HepG2 (cell line): ENCODE measurements around the gene HOXB6.

Experiments
- EZH2 ChIP-seq: conservative IDR thresholded peaks from 2 replicates; pipeline ENCODE4 v1.6.1; 2012; ENCODE audit warnings: mild to moderate bottlenecking, low read depth, low read length, moderate library complexity
- HDAC6 ChIP-seq: fragments of 200-600 bp; sonication (generic); IDR thresholded peaks from 2 replicates; pipeline ENCODE4 v1.7.0; 2017; ENCODE audit warnings: mild to moderate bottlenecking, antibody characterized with exemption, low read length, low read depth
- KDM1A ChIP-seq: IDR thresholded peaks from 2 replicates; pipeline ENCODE4 v1.6.1; 2016; ENCODE audit warnings: missing compliant biosample characterization
- MAZ ChIP-seq, 2 experiments: sonication (generic) in 1 of 2; formaldehyde crosslinking in 1 of 2; IDR thresholded peaks; 2 replicates each; pipeline versions ENCODE4 v1.5.0 to v1.6.1; 2012 to 2020; ENCODE audit warnings: low read depth in 2 of 2, mild to moderate bottlenecking in 2 of 2, borderline replicate concordance in 1 of 2, improper control_type of control experiment in 1 of 2, low read length in 1 of 2, missing genetic modification reagents in 1 of 2, moderate library complexity in 1 of 2
- POLR2AphosphoS5 ChIP-seq: IDR thresholded peaks from 2 replicates; pipeline ENCODE4 v1.6.1; 2012; ENCODE audit warnings: low read depth, low read length
- SYNCRIP ChIP-seq: fragments of 200-400 bp; formaldehyde crosslinking; IDR thresholded peaks from 2 replicates; pipeline ENCODE4 v1.6.1; 2018; ENCODE audit warnings: mild to moderate bottlenecking, low read depth, low read length; ENCODE audit not compliant: insufficient read depth
- TBP ChIP-seq: sonication (generic); formaldehyde crosslinking; IDR thresholded peaks from 2 replicates; pipeline ENCODE4 v1.5.0; 2020; ENCODE audit warnings: missing genetic modification reagents
- TEF ChIP-seq: sonication (generic); formaldehyde crosslinking; IDR thresholded peaks from 2 replicates; pipeline ENCODE4 v1.5.0; 2020; ENCODE audit warnings: missing genetic modification reagents
- UBTF ChIP-seq: sonication (generic); formaldehyde crosslinking; IDR thresholded peaks from 2 replicates; pipeline ENCODE4 v1.4.0; 2020; ENCODE audit warnings: mild to moderate bottlenecking, missing genetic modification reagents
- USF2 ChIP-seq, 2 experiments: sonication (generic) in 1 of 2; formaldehyde crosslinking in 1 of 2; IDR thresholded peaks; 2 replicates each; pipeline versions ENCODE4 v1.5.1 to v1.6.1; 2011 to 2020; ENCODE audit warnings: borderline replicate concordance in 1 of 2, low read depth in 1 of 2, low read length in 1 of 2, mild to moderate bottlenecking in 1 of 2, missing genetic modification reagents in 1 of 2, moderate library complexity in 1 of 2
- ZFX ChIP-seq: sonication (generic); formaldehyde crosslinking; IDR thresholded peaks from 2 replicates; pipeline ENCODE4 v1.4.0; 2020; ENCODE audit warnings: mild to moderate bottlenecking, low read depth, missing genetic modification reagents, moderate library complexity
- ZNF18 ChIP-seq: sonication (generic); formaldehyde crosslinking; IDR thresholded peaks from 2 replicates; pipeline ENCODE4 v1.8.0; 2022; ENCODE audit warnings: mild to moderate bottlenecking, missing genetic modification reagents; ENCODE audit not compliant: insufficient replicate concordance
- ZNF350 ChIP-seq: sonication (generic); formaldehyde crosslinking; IDR thresholded peaks from 2 replicates; pipeline ENCODE4 v1.4.0; 2020; ENCODE audit warnings: mild to moderate bottlenecking, low read depth, missing genetic modification reagents, borderline replicate concordance
- ZNF407 ChIP-seq: sonication (generic); formaldehyde crosslinking; IDR thresholded peaks from one replicate; pipeline ENCODE4 v1.5.1; 2020; ENCODE audit warnings: mild to moderate bottlenecking, missing genetic modification reagents; ENCODE audit errors: not compliant biosample characterization

GRCh38 chr17:48571024-48571818 lies 33.6 kb downstream of the HOXB6 start:
- TF ChIP-seq TBP (CRISPR knock-in tag) (no peak), ZFX (no peak), MAZ (IDR thresholded peaks at IDR 0.05; ENCODE audit: borderline replicate concordance, low read depth, low read length) (no peak), MAZ (CRISPR knock-in tag; IDR thresholded peaks at IDR 0.05; ENCODE audit: low read depth) (no peak), ZNF350 (CRISPR knock-in tag) (no peak), TEF (no peak), UBTF (CRISPR knock-in tag) (no peak), EZH2 (peak; percentile 52; the same call in 1 of the 2 replicates), SYNCRIP (no peak), ZNF18 (no peak), USF2 (IDR thresholded peaks at IDR 0.05; ENCODE audit: low read depth, low read length) (no peak), USF2 (CRISPR knock-in tag; IDR thresholded peaks at IDR 0.05; ENCODE audit: borderline replicate concordance) (no peak), ZNF407 (no peak), HDAC6 (no peak), KDM1A (CRISPR knock-in tag) (no peak), POLR2AphosphoS5 (no peak)
